Stimulated activated CD8-positive, alpha-beta memory T cell treated with anti-CD3 and anti-CD28 coated beads, Interleukin-7, amount 100 ng/mL, for 4 hours (primary cell): ENCODE measurements around the gene DACT2.
"Not testable (repeated sequence)": the region's sequence is repeated elsewhere in the genome, so short reads cannot be mapped to it uniquely, and the experiment has no call there.

Experiments
- DNase-seq, 2 donors: peaks; one replicate each; pipeline ENCODE4 v3.0.0-alpha.2; 2020; ENCODE audit warnings: low read depth in 2 of 2

Gene DACT2

GRCh38 chr6:168326294-168327261 is 7.0 kb upstream of the DACT2 start:
- DNase-seq = no peak

- no peak for DNase-seq
Observed at GRCh38 chr6:168322966-168323365, 3.4 kb upstream of the DACT2 start.

GRCh38 chr6:168320634-168321033 is 1.1 kb upstream of the DACT2 start:
- DNase-seq = no peak

GRCh38 chr6:168318579-168319278 is 848 bp downstream of the DACT2 start:
- no peak for DNase-seq

- DNase-seq = no peak
Observed at GRCh38 chr6:168318090-168318489, 1.5 kb downstream of the DACT2 start.

GRCh38 chr6:168315596-168315995 is 4.0 kb downstream of the DACT2 start:
- no peak for DNase-seq

- DNase-seq = no peak
Observed at GRCh38 chr6:168314948-168315347, 4.6 kb downstream of the DACT2 start.

- DNase-seq = no peak
Observed at GRCh38 chr6:168314021-168314420, 5.6 kb downstream of the DACT2 start.

- no peak for DNase-seq
Observed at GRCh38 chr6:168313431-168314011, 6.1 kb downstream of the DACT2 start.

GRCh38 chr6:168312125-168312507 is 7.5 kb downstream of the DACT2 start:
- DNase-seq = not testable (repeated sequence)

- no peak for DNase-seq
Observed at GRCh38 chr6:168311410-168312124, 8.0 kb downstream of the DACT2 start.

- no peak for DNase-seq
Observed at GRCh38 chr6:168310945-168311344, 8.6 kb downstream of the DACT2 start.

- DNase-seq = no peak
Observed at GRCh38 chr6:168310403-168310802, 9.2 kb downstream of the DACT2 start.

GRCh38 chr6:168309997-168310396 is 9.6 kb downstream of the DACT2 start:
- no peak for DNase-seq

GRCh38 chr6:168309183-168309582 is 10.4 kb downstream of the DACT2 start:
- no peak for DNase-seq

GRCh38 chr6:168308390-168309144 is 11.0 kb downstream of the DACT2 start:
- no peak for DNase-seq

- DNase-seq = no peak
Observed at GRCh38 chr6:168307695-168308021, 11.9 kb downstream of the DACT2 start.

GRCh38 chr6:168307015-168307694 is 12.4 kb downstream of the DACT2 start:
- DNase-seq = no peak

- no peak for DNase-seq
Observed at GRCh38 chr6:168305863-168306262, 13.7 kb downstream of the DACT2 start.

- DNase-seq = no peak
Observed at GRCh38 chr6:168305096-168305749, 14.4 kb downstream of the DACT2 start.

- DNase-seq = no peak
Observed at GRCh38 chr6:168304752-168305015, 14.9 kb downstream of the DACT2 start.
